GOT3 (cell line): ENCODE data around the gene CFAP69.
"Not testable (repeated sequence)": the region's sequence is repeated elsewhere in the genome, so short reads cannot be mapped to it uniquely, and the experiment has no call there.

ENCODE experiments used
- DNase-seq: peaks from one replicate; lab custom pipeline; 2025; ENCODE audit warnings: mixed read lengths; lab: John Stamatoyannopoulos, UW

Gene CFAP69

GRCh38 chr7:90270431-90271178 is 25.6 kb downstream of the CFAP69 start:
- no peak for DNase-seq

- no peak for DNase-seq
Observed at GRCh38 chr7:90271753-90272152, 26.8 kb downstream of the CFAP69 start.

- DNase-seq = no peak
Observed at GRCh38 chr7:90272242-90272641, 27.3 kb downstream of the CFAP69 start.

GRCh38 chr7:90274161-90274560 is 29.2 kb downstream of the CFAP69 start:
- DNase-seq = no peak

GRCh38 chr7:90276033-90276728 is 31.2 kb downstream of the CFAP69 start:
- DNase-seq = no peak

- DNase-seq = no peak
Observed at GRCh38 chr7:90288154-90288553, 43.2 kb downstream of the CFAP69 start.

- DNase-seq = no peak
Observed at GRCh38 chr7:90290244-90291113, 45.5 kb downstream of the CFAP69 start.

- DNase-seq = no peak
Observed at GRCh38 chr7:90298145-90299038, 53.4 kb downstream of the CFAP69 start.

- no peak for DNase-seq
Observed at GRCh38 chr7:90303241-90303640, 58.3 kb downstream of the CFAP69 start.

- no peak for DNase-seq
Observed at GRCh38 chr7:90309872-90310271, 64.9 kb downstream of the CFAP69 start.

- DNase-seq = no peak
Observed at GRCh38 chr7:90311175-90311574, 66.2 kb downstream of the CFAP69 start.

- DNase-seq = no peak
Observed at GRCh38 chr7:90312745-90313144, 67.8 kb downstream of the CFAP69 start.

GRCh38 chr7:90313907-90314306 is 68.9 kb downstream of the CFAP69 start:
- no peak for DNase-seq

GRCh38 chr7:90320014-90320413 is 75.0 kb downstream of the CFAP69 start:
- no peak for DNase-seq

GRCh38 chr7:90320418-90320800 is 75.4 kb downstream of the CFAP69 start:
- no peak for DNase-seq

GRCh38 chr7:90320801-90321494 is 76.0 kb downstream of the CFAP69 start, which contains the start of gene FAM237B:
Gene FAM237B, minus strand, starts transcription at chr7:90321304. Its CDS starts 1,556 bp downstream, at chr7:90319748.
- no peak for DNase-seq

- no peak for DNase-seq
Observed at GRCh38 chr7:90322837-90323236, 77.9 kb downstream of the CFAP69 start.

- no peak for DNase-seq
Observed at GRCh38 chr7:90326500-90326899, 81.5 kb downstream of the CFAP69 start.

GRCh38 chr7:90334193-90334843 is 89.3 kb downstream of the CFAP69 start:
- no peak for DNase-seq

GRCh38 chr7:90334926-90335325 is 90.0 kb downstream of the CFAP69 start:
- DNase-seq = not testable (repeated sequence)
